PC-9 (cell line): Measurements from ENCODE around the gene SRMS. TPM values are rescaled to one million over a fixed set of nuclear protein-coding genes. Genes with fewer than 3 reads are reported as not detected.

Source experiments
- BruUV-seq: library from RNA; stranded (reverse); fragments of 400-500 nt; replicated peaks from 2 replicates; lab custom pipeline; 2021; lab: Mats Ljungman, UMichigan
- CTCF ChIA-PET: fragments of 300-600 bp; sonication (Branson Sonifier 250); formaldehyde crosslinking; loops from one replicate; lab custom pipeline; 2022; ENCODE audit warnings: antibody characterized with exemption; lab: Charles Lee
- POLR2A ChIA-PET: fragments of 300-600 bp; sonication (Branson Sonifier 250); formaldehyde crosslinking; loops from one replicate; lab custom pipeline; 2022; ENCODE audit warnings: antibody characterized with exemption; ENCODE audit not compliant: unreplicated experiment; lab: Charles Lee
- DNase-seq, 2 experiments: peaks; one replicate each; pipeline versions ENCODE4 v3.0.0 to v3.0.0-alpha.2; 2015 to 2022; ENCODE audit warnings: mixed read lengths in 1 of 2
- H2AFZ ChIP-seq: fragments of 200-600 bp; sonication (generic); 2 replicates; pipeline ENCODE4 v1.8.1; 2017; ENCODE audit warnings: antibody characterized with exemption
- H3F3A ChIP-seq: fragments of 200-600 bp; sonication (generic); 2 replicates; pipeline ENCODE4 v1.8.1; 2017; ENCODE audit warnings: antibody characterized with exemption, mild to moderate bottlenecking, low read depth; ENCODE audit not compliant: insufficient read depth
- H3K27ac ChIP-seq: fragments of 200-600 bp; sonication (generic); 2 replicates; pipeline ENCODE4 v1.6.1; 2016; ENCODE audit warnings: mixed run types
- H3K27me3 ChIP-seq: fragments of 200-600 bp; sonication (generic); 2 replicates; pipeline ENCODE4 v1.6.1; 2016; ENCODE audit warnings: low read depth, mixed run types; ENCODE audit not compliant: insufficient read depth
- H3K36me3 ChIP-seq: fragments of 200-600 bp; sonication (generic); 2 replicates; pipeline ENCODE4 v1.6.1; 2016; ENCODE audit warnings: low read depth, mixed run types
- H3K4me1 ChIP-seq: fragments of 200-600 bp; sonication (generic); replicated peaks from 2 replicates; pipeline ENCODE4 v1.6.1; 2016; ENCODE audit warnings: mixed run types; ENCODE audit not compliant: insufficient read depth
- H3K4me2 ChIP-seq: fragments of 200-600 bp; sonication (generic); 2 replicates; pipeline ENCODE4 v1.6.1; 2017; ENCODE audit warnings: mixed run types
- H3K4me3 ChIP-seq: fragments of 200-600 bp; sonication (generic); 2 replicates; pipeline ENCODE4 v1.6.1; 2016; ENCODE audit warnings: mixed run types
- H3K79me2 ChIP-seq: fragments of 200-600 bp; sonication (generic); 2 replicates; pipeline ENCODE4 v1.6.1; 2017; ENCODE audit warnings: low read depth, mixed run types
- H3K9me2 ChIP-seq: fragments of 200-600 bp; sonication (generic); 2 replicates; pipeline ENCODE4 v1.8.1; 2017; ENCODE audit warnings: mild to moderate bottlenecking; ENCODE audit not compliant: insufficient read depth
- H3K9me3 ChIP-seq: fragments of 200-600 bp; sonication (generic); 2 replicates; pipeline ENCODE4 v1.8.1; 2016; ENCODE audit warnings: low read depth; ENCODE audit not compliant: insufficient read depth
- H4K20me1 ChIP-seq: fragments of 200-600 bp; sonication (generic); 2 replicates; pipeline ENCODE4 v1.8.1; 2017; ENCODE audit not compliant: insufficient read depth
- EZH2 ChIP-seq: fragments of 200-600 bp; sonication (generic); IDR thresholded peaks from 2 replicates; pipeline ENCODE4 v1.8.0; 2017; ENCODE audit warnings: antibody characterized with exemption, low read depth
- intact Hi-C: fragments of 100-400 bp; cut with micrococcal nuclease; formaldehyde crosslinking; loops from one replicate; pipeline ENCODE4 v1.10.0; 2022; ENCODE audit not compliant: unreplicated experiment
- total RNA-seq: library from RNA; stranded (reverse); gene quantifications from 2 replicates; pipeline ENCODE4 v1.2.3, GENCODE V29; 2021
- TF ChIP-seq, protein P1 (sequence below): fragments of 200-600 bp; sonication (generic); conservative IDR thresholded peaks from 2 replicates; pipeline ENCODE4 v1.6.1; 2017; ENCODE audit warnings: mixed run types, antibody characterized with exemption, mild to moderate bottlenecking, moderate library complexity

Gene SRMS
- total RNA-seq, 1 experiment from 2014 or later = 1.2 TPM

DNA sequence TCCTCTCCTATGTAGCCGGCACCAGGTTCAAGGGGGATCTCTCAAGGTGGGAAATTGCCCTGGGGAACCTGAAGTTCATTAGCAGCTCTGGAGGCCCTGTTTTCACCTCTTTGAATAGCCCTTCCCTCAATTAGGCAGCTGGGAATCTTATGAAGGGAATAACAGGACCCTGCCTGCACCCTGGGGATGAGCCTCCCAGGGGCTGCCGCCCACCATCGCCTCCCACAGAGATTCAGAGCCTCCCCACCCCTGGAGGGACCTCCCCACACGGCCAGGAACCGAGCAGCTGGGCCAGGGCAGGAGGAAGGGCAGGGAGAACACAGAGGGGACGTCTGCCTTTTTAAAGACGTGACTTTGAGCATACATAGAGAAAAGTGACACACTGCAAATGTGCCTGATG lies 44.0 kb downstream of the SRMS start:
- POLR2A ChIA-PET = no interaction called here
- CTCF ChIA-PET = no interaction called here
- no peak overlapping the region for H3K4me3 ChIP-seq
- H4K20me1 ChIP-seq = no peaks in the 10 kb centered on the region
- H3K4me2 ChIP-seq = no peak overlapping the region
- intact Hi-C loops = no loop called here
- H3K79me2 ChIP-seq = no peaks in the 10 kb centered on the region
- no peaks in the 10 kb centered on the region for H3K36me3 ChIP-seq
- peaks cover 5% of the 10 kb centered on the region for H3F3A ChIP-seq
- no peaks in the 10 kb centered on the region for H3K9me2 ChIP-seq
- H3K27me3 ChIP-seq = peaks cover 71% of the 10 kb centered on the region
- no peak for DNase-seq
- H2AFZ ChIP-seq = no peak overlapping the region
- BruUV-seq = no TSS peak
- peaks cover 4% of the 10 kb centered on the region for H3K9me3 ChIP-seq
- TF ChIP-seq EZH2 = no peak
- TF ChIP-seq, protein P1, sequence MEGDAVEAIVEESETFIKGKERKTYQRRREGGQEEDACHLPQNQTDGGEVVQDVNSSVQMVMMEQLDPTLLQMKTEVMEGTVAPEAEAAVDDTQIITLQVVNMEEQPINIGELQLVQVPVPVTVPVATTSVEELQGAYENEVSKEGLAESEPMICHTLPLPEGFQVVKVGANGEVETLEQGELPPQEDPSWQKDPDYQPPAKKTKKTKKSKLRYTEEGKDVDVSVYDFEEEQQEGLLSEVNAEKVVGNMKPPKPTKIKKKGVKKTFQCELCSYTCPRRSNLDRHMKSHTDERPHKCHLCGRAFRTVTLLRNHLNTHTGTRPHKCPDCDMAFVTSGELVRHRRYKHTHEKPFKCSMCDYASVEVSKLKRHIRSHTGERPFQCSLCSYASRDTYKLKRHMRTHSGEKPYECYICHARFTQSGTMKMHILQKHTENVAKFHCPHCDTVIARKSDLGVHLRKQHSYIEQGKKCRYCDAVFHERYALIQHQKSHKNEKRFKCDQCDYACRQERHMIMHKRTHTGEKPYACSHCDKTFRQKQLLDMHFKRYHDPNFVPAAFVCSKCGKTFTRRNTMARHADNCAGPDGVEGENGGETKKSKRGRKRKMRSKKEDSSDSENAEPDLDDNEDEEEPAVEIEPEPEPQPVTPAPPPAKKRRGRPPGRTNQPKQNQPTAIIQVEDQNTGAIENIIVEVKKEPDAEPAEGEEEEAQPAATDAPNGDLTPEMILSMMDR = no peak
- no peak overlapping the region for H3K27ac ChIP-seq
- H3K4me1 ChIP-seq = no peaks in the 10 kb centered on the region

DNA sequence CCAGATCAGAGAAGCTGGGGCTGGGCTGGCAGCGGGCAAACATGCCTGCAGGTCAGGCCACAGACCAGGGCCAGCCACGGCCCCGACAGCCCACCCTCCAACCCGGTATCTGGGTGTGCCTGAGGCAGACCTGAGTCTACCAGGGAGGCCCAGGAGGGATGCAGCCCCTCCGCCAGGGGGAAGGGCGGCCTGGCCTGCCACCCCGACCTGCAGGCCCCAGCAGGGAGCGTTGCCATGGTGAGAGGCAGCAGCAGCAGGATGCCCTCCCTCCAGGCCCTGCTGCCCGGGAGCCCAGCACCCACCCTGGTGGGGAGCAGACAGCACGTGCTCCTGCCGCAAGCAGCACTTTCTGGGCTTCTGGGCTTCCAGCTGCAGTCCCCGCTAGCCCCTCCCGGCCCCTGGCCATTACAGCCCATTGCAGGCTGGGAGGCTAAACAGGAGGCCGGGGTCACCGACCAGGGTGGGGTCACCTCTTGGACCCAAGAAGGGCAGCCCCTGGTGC lies 44.8 kb downstream of the SRMS start:
- H3K4me1 ChIP-seq = no peaks in the 10 kb centered on the region
- no peaks in the 10 kb centered on the region for H3K9me2 ChIP-seq
- peaks cover 4% of the 10 kb centered on the region for H3K9me3 ChIP-seq
- BruUV-seq = no TSS peak
- H4K20me1 ChIP-seq = no peaks in the 10 kb centered on the region
- ChIA-PET POLR2A (no interaction called here), CTCF (no interaction called here)
- no peak for TF ChIP-seq EZH2
- TF ChIP-seq, protein P1 = no peak
- no peak for DNase-seq
- H3K27me3 ChIP-seq = peaks cover 71% of the 10 kb centered on the region
- H3K4me3 ChIP-seq = no peak overlapping the region
- H3K36me3 ChIP-seq = no peaks in the 10 kb centered on the region
- H3F3A ChIP-seq = peaks cover 7% of the 10 kb centered on the region
- intact Hi-C loops = no loop called here
- no peaks in the 10 kb centered on the region for H3K79me2 ChIP-seq
- no peak overlapping the region for H2AFZ ChIP-seq
- no peak overlapping the region for H3K4me2 ChIP-seq
- H3K27ac ChIP-seq = no peak overlapping the region

DNA sequence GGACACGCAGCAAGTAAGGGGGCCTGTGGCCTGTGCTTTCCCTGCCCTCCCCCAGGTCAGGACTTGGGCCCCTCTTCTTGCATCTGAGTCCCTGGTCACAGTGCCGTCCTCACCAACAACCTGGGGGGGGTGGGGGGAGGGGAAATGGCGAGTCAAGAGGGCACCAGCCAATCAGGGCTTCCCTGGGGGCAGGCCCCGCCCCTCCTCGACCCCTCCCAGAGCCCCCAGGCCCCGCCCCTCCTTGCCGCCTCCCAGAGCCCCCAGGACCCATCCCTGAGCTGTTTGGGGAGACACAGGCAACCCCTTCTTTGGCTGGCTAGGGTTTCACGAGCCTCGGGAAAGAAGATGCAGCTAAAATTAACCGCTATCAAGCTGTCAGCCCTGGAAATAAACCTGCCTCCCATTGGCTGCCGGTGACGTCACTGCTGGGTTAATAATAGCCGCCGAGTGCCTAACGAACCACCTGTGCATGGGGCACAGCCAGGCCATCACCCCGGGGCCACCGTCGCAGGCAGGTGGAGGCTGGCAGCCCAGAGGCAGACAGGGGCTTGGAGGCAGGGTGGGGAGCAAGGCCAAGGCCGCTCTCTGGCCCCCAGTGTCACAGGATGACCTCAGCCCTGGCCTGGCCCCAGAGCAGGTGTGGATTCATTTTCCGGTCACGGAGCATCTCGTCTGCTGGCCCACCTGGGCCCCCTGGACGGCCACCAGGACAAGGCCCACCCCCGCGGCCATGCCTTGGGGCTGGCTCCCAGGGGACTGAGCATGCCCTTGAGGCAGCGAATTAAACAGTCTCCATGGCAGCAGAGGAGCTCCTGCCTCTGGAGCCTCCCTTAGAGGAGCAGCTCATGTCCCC lies 45.5 kb downstream of the SRMS start:
- H4K20me1 ChIP-seq = no peaks in the 10 kb centered on the region
- no peak for TF ChIP-seq EZH2
- TF ChIP-seq, protein P1 = no peak
- no peaks in the 10 kb centered on the region for H3K4me1 ChIP-seq
- H3K9me2 ChIP-seq = no peaks in the 10 kb centered on the region
- no TSS peak for BruUV-seq
- no peaks in the 10 kb centered on the region for H3K79me2 ChIP-seq
- H3K36me3 ChIP-seq = no peaks in the 10 kb centered on the region
- H3K4me3 ChIP-seq = no peak overlapping the region
- peaks cover 9% of the 10 kb centered on the region for H3F3A ChIP-seq
- POLR2A ChIA-PET = no interaction called here
- no peak overlapping the region for H3K27ac ChIP-seq
- H3K27me3 ChIP-seq = peaks cover 67% of the 10 kb centered on the region
- no peak for DNase-seq
- H3K4me2 ChIP-seq = no peak overlapping the region
- H2AFZ ChIP-seq = no peak overlapping the region
- H3K9me3 ChIP-seq = peaks cover 4% of the 10 kb centered on the region
- CTCF ChIA-PET = no interaction called here
- intact Hi-C loops = no loop called here
